8988T (cell line): Measurements from ENCODE around the gene KCNIP1.

ENCODE experiments used
- DNase-seq: peaks from one replicate; pipeline ENCODE4 v3.0.0; 2011

Gene KCNIP1

DNA sequence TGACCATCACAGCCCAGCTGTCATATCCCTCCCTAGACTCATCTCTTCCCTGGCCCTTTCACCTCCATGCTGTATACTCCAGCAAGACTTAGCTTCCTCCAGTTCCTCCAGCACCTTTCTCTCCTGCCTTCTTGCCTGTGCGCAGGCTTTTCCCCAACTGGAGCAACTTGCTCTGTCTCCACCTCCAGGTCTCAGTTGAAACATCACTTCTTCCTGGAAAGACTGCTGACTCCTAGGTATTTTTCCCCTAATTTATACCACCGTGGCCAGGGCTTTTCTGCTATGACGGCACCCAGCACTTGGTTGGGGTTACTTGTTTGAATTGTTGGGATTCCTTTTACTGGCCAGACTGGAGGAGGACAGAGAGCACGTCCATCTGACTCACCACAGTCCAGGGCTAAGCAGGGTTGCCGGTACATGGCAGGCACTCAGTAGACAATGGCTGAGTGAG, 67.5 kb downstream of the KCNIP1 start:
- DNase-seq: no peak

- DNase-seq: no peak
Observed at GRCh38 chr5:170571875-170572852, 68.3 kb downstream of the KCNIP1 start.

GRCh38 chr5:170573114-170573513, 69.3 kb downstream of the KCNIP1 start:
- no peak for DNase-seq

GRCh38 chr5:170573660-170574059, 69.8 kb downstream of the KCNIP1 start:
- DNase-seq: no peak

GRCh38 chr5:170576602-170577535, 73.0 kb downstream of the KCNIP1 start:
- no peak for DNase-seq

DNA sequence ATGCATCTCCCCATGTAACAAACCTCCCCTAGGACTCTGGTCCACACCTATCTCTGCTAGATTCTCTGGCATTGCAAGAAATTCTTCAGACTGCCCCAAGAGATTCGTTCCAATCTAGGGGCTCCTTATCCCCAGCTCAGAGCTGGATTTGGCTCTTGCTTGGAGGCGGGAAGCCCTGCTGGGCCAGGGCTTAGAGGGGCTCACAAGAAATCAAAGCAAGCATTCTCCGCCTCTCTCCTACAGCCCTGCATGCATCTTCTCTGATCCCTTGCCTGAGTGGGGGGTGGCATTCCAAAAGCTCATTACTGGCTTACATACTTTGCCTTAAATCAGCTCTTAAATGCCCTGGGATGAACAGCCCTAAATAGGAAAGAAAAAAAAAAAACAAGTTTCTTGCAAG, 75.8 kb downstream of the KCNIP1 start:
- no peak for DNase-seq

DNA sequence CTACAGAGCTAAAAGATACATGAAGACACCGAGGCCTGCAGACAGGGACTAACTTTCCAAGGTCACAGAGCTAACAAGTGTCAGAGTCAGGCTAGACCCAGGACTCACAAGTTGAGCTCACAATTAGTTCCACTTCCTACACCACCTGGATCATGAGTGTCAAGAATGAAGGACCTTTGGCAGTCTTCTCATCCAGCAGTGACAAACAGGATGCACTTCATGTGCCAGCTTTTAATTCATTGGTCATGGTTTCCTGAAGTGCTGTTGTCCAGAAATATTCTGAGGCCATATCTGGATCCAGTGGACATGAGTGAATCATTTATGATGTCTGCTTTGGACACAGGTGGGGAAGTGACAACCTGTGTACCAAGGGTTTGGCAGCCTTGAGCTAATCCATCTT, 77.4 kb downstream of the KCNIP1 start:
- no peak for DNase-seq

- DNase-seq: no peak
Observed at GRCh38 chr5:170582644-170583330, 79.0 kb downstream of the KCNIP1 start.

- DNase-seq: no peak
Observed at GRCh38 chr5:170584003-170584402, 80.2 kb downstream of the KCNIP1 start.

GRCh38 chr5:170584450-170585058, 80.7 kb downstream of the KCNIP1 start:
- DNase-seq: no peak

GRCh38 chr5:170585273-170585948, 81.6 kb downstream of the KCNIP1 start:
- DNase-seq: no peak

DNA sequence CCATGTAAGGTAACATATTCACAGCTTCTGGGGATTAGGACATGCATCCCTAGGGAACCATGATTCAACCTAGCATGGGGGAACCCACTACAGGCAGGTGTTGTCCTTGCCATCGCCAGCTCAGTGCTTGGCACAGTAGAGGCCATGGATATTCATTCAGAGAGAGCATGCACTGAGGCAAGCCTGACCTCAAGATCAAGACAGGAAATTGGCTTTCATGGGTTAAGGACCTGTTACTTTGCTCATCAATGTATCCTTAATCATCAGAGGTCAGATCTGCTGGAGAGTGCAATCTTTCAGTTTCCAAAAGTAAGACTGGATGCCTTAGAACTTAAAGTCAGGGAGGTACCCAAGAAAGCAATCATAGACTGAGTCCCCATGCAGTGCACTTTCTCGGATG, 84.0 kb downstream of the KCNIP1 start:
- DNase-seq: no peak

- no peak for DNase-seq
Observed at GRCh38 chr5:170589643-170590042, 85.8 kb downstream of the KCNIP1 start.

GRCh38 chr5:170590566-170590965, 86.7 kb downstream of the KCNIP1 start:
- DNase-seq: no peak

DNA sequence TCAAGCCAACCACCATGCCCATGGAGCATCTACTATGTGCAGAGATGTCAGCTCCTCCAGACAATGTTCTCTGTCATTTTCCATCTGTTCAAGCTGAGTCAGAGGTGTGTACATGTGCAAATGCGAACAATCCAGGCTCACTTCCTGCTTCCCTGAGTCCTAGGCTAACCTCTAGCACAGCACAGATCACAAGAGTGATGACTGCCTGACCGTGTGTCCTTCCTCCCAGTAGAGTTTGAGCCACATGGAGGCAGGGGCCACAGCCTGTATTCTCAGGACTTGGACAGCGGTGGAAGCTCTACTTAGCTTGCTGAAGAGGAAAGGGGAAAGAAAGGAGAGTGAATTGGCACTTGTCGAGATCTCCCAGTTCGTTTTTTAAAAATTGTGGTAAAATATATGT, 87.2 kb downstream of the KCNIP1 start:
- no peak for DNase-seq

- DNase-seq: no peak
Observed at GRCh38 chr5:170596482-170597044, 92.7 kb downstream of the KCNIP1 start.

DNA sequence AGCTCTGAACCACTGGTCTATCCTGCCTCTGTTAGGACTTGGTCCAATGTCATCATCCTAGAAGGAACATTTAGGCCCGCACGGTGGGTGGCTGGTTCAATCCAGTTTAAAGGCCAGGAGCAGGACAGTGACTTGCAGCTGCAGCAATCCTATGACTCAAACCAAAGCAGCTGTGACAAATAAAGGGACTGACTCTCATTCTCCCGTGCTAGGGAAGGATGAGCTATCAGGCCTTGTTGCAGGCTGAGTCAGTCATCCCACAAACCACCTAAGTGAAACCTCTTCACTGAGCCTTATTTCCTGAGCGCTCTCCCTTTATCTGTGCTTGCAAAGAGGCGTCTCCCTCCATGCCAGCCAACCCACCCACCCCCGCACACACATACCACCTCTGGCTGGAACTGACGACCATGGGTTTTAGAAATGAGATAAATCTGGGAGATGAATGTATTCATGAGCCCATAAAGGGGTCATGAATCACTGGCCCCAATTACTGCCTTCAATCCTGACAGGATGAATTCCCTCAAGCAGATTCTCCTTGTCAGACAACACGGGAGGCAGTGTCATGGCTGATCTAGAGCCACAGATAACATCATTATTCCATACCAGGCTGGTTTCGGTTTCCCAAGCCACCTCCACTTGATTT, 93.4 kb downstream of the KCNIP1 start:
- DNase-seq: no peak

- no peak for DNase-seq
Observed at GRCh38 chr5:170597872-170598271, 94.1 kb downstream of the KCNIP1 start.

GRCh38 chr5:170599756-170600155, 95.9 kb downstream of the KCNIP1 start:
- no peak for DNase-seq

GRCh38 chr5:170601619-170602018, 97.8 kb downstream of the KCNIP1 start:
- DNase-seq: no peak

- no peak for DNase-seq
Observed at GRCh38 chr5:170603109-170603508, 99.3 kb downstream of the KCNIP1 start.
